H7 (cell line): ENCODE measurements around the gene CDK16. TPM values are rescaled to one million over a fixed set of nuclear protein-coding genes. Genes with fewer than 3 reads are reported as not detected.

Source experiments
- DNase-seq: peaks from one replicate; pipeline ENCODE4 v3.0.0; 2012
- H3K27me3 ChIP-seq: 2 replicates; pipeline ENCODE4 v1.6.0; 2011; ENCODE audit warnings: mild to moderate bottlenecking, low read length; ENCODE audit not compliant: control insufficient read depth, insufficient read depth
- H3K36me3 ChIP-seq: replicated peaks from 2 replicates; pipeline ENCODE4 v1.5.1; 2011; ENCODE audit warnings: low read length; ENCODE audit not compliant: control insufficient read depth, insufficient read depth
- H3K4me3 ChIP-seq: 2 replicates; pipeline ENCODE4 v1.5.1; 2011; ENCODE audit warnings: low read depth, mild to moderate bottlenecking, control low read depth, low read length, moderate library complexity; ENCODE audit not compliant: insufficient read depth
- total RNA-seq: library from RNA; depleted of rRNA; stranded (reverse); fragments of >200 nt; shearing (Covaris generic); gene quantifications from 2 replicates; pipeline ENCODE4 v1.2.3, GENCODE V29; 2014; rRNA removed

Gene CDK16
- total RNA-seq: 227 and 270 TPM in 2 replicates

GRCh38 chrX:47218280-47218919 lies at the start of gene CDK16:
Gene CDK16 (plus strand): TSS chrX:47218681. CDS start chrX:47223558, 4,877 bp downstream.
- Histone ChIP-seq H3K27me3 (no peaks in the 10 kb centered on the region), H3K36me3 (peaks cover 31% of the 10 kb centered on the region), H3K4me3 (peak within 1 kb of the TSS; percentile 93)
- peak; percentile 97 for DNase-seq

GRCh38 chrX:47169273-47169672 lies 49.2 kb upstream of the CDK16 start:
- H3K4me3 ChIP-seq: no peak overlapping the region
- DNase-seq: peak; percentile 24

GRCh38 chrX:47169726-47170515 lies 48.6 kb upstream of the CDK16 start:
- Histone ChIP-seq H3K4me3 (no peak overlapping the region), H3K36me3 (peaks cover 5% of the 10 kb centered on the region), H3K27me3 (no peaks in the 10 kb centered on the region)
- DNase-seq: peak; percentile 37

More at GRCh38 chrX:47169273-47169672, 49.2 kb upstream of the CDK16 start:
- Histone ChIP-seq H3K27me3 (no peaks in the 10 kb centered on the region), H3K36me3 (peaks cover 4% of the 10 kb centered on the region)

- H3K27me3 ChIP-seq: peaks cover 6% of the 10 kb centered on the region; the same call in 1 of the 2 replicates
- no peak overlapping the region for H3K4me3 ChIP-seq
- peak; percentile 38 for DNase-seq
- H3K36me3 ChIP-seq: peaks cover 5% of the 10 kb centered on the region
Measured at GRCh38 chrX:47170861-47171692, 47.4 kb upstream of the CDK16 start.

GRCh38 chrX:47171996-47172395 lies 46.5 kb upstream of the CDK16 start:
- H3K4me3 ChIP-seq: no peak overlapping the region
- DNase-seq: no peak
- H3K36me3 ChIP-seq: peaks cover 8% of the 10 kb centered on the region
- H3K27me3 ChIP-seq: peaks cover 11% of the 10 kb centered on the region; the same call in 1 of the 2 replicates

GRCh38 chrX:47172549-47172948 lies 45.9 kb upstream of the CDK16 start:
- peak; percentile 23 for DNase-seq
- H3K27me3 ChIP-seq: peaks cover 11% of the 10 kb centered on the region; the same call in 1 of the 2 replicates
- H3K4me3 ChIP-seq: no peak overlapping the region
- peaks cover 10% of the 10 kb centered on the region for H3K36me3 ChIP-seq

GRCh38 chrX:47172971-47173792 lies 45.3 kb upstream of the CDK16 start:
- peak; percentile 24 for DNase-seq
- Histone ChIP-seq H3K36me3 (peaks cover 10% of the 10 kb centered on the region), H3K4me3 (no peak overlapping the region), H3K27me3 (peaks cover 11% of the 10 kb centered on the region; the same call in 1 of the 2 replicates)

- DNase-seq: peak; percentile 45
- Histone ChIP-seq H3K4me3 (no peak overlapping the region), H3K27me3 (peaks cover 11% of the 10 kb centered on the region; the same call in 1 of the 2 replicates), H3K36me3 (peaks cover 12% of the 10 kb centered on the region)
Measured at GRCh38 chrX:47174376-47174775, 44.1 kb upstream of the CDK16 start.

- peak; percentile 47 for DNase-seq
- peaks cover 12% of the 10 kb centered on the region for H3K36me3 ChIP-seq
- no peak overlapping the region for H3K4me3 ChIP-seq
- H3K27me3 ChIP-seq: peaks cover 11% of the 10 kb centered on the region; the same call in 1 of the 2 replicates
Measured at GRCh38 chrX:47174846-47175587, 43.5 kb upstream of the CDK16 start.

- Histone ChIP-seq H3K27me3 (peaks cover 11% of the 10 kb centered on the region; the same call in 1 of the 2 replicates), H3K36me3 (peaks cover 14% of the 10 kb centered on the region), H3K4me3 (peak overlapping the region; percentile 5; the same call in 1 of the 2 replicates)
- DNase-seq: peak; percentile 45
Measured at GRCh38 chrX:47175588-47175980, 42.9 kb upstream of the CDK16 start.

GRCh38 chrX:47176101-47176740 lies 42.3 kb upstream of the CDK16 start:
- DNase-seq: peak; percentile 54
- H3K27me3 ChIP-seq: peaks cover 11% of the 10 kb centered on the region; the same call in 1 of the 2 replicates
- H3K36me3 ChIP-seq: peaks cover 16% of the 10 kb centered on the region
- H3K4me3 ChIP-seq: peak overlapping the region; percentile 7; the same call in 1 of the 2 replicates

GRCh38 chrX:47177079-47177478 lies 41.4 kb upstream of the CDK16 start:
- Histone ChIP-seq H3K4me3 (no peak overlapping the region), H3K27me3 (peaks cover 11% of the 10 kb centered on the region; the same call in 1 of the 2 replicates), H3K36me3 (peaks cover 20% of the 10 kb centered on the region)
- DNase-seq: no peak
